IPS-18a (cell line): Measurements from ENCODE around the gene CLEC16A.
"Not testable (repeated sequence)": the region's sequence is repeated elsewhere in the genome, so short reads cannot be mapped to it uniquely, and the experiment has no call there.

Experiments
- H3K27ac ChIP-seq: one replicate; pipeline ENCODE4 v1.5.1; 2013; ENCODE audit warnings: low read length
- H3K27me3 ChIP-seq: one replicate; pipeline ENCODE4 v1.6.1; 2013; ENCODE audit warnings: mild to moderate bottlenecking, low read length; ENCODE audit not compliant: control insufficient read depth, insufficient read depth
- H3K36me3 ChIP-seq: one replicate; pipeline ENCODE4 v1.6.1; 2013; ENCODE audit warnings: low read depth, low read length; ENCODE audit not compliant: control insufficient read depth
- H3K4me1 ChIP-seq: one replicate; pipeline ENCODE4 v1.6.1; 2013; ENCODE audit warnings: low read depth, low read length; ENCODE audit not compliant: control insufficient read depth
- H3K4me3 ChIP-seq: one replicate; pipeline ENCODE4 v1.5.1; 2013; ENCODE audit warnings: low read length
- H3K9ac ChIP-seq: one replicate; pipeline ENCODE4 v1.6.1; 2013; ENCODE audit warnings: mild to moderate bottlenecking, low read length, moderate library complexity
- H3K9me3 ChIP-seq: one replicate; pipeline ENCODE4 v1.6.1; 2013; ENCODE audit warnings: low read depth, low read length; ENCODE audit not compliant: control insufficient read depth

CLEC16A gene

GRCh38 chr16:10918294-10919002 is 25.9 kb upstream of the CLEC16A start:
- Histone ChIP-seq H3K27me3 (no peaks in the 10 kb centered on the region), H3K4me1 (no peaks in the 10 kb centered on the region), H3K9ac (no peak overlapping the region), H3K9me3 (no peaks in the 10 kb centered on the region), H3K36me3 (no peaks in the 10 kb centered on the region), H3K27ac (no peak overlapping the region), H3K4me3 (peak overlapping the region; percentile 7)

GRCh38 chr16:10919003-10919351 is 25.4 kb upstream of the CLEC16A start:
- no peaks in the 10 kb centered on the region for H3K9me3 ChIP-seq
- no peaks in the 10 kb centered on the region for H3K27me3 ChIP-seq
- no peaks in the 10 kb centered on the region for H3K36me3 ChIP-seq
- H3K4me3 ChIP-seq = no peak overlapping the region
- no peaks in the 10 kb centered on the region for H3K4me1 ChIP-seq
- H3K27ac ChIP-seq = no peak overlapping the region
- no peak overlapping the region for H3K9ac ChIP-seq

- Histone ChIP-seq H3K27me3 (no peaks in the 10 kb centered on the region), H3K4me1 (no peaks in the 10 kb centered on the region), H3K36me3 (no peaks in the 10 kb centered on the region), H3K9me3 (no peaks in the 10 kb centered on the region), H3K4me3 (no peak overlapping the region), H3K9ac (no peak overlapping the region), H3K27ac (no peak overlapping the region)
These were observed 23.5 kb upstream of the CLEC16A start for GRCh38 chr16:10920726-10921427.

- Histone ChIP-seq H3K9ac (no peak overlapping the region), H3K27me3 (no peaks in the 10 kb centered on the region), H3K4me1 (no peaks in the 10 kb centered on the region), H3K9me3 (no peaks in the 10 kb centered on the region), H3K27ac (no peak overlapping the region), H3K36me3 (no peaks in the 10 kb centered on the region), H3K4me3 (no peak overlapping the region)
These were observed 22.6 kb upstream of the CLEC16A start for GRCh38 chr16:10921536-10922327.

- Histone ChIP-seq H3K27ac (no peak overlapping the region), H3K4me1 (no peaks in the 10 kb centered on the region), H3K27me3 (no peaks in the 10 kb centered on the region), H3K9me3 (no peaks in the 10 kb centered on the region), H3K4me3 (no peak overlapping the region), H3K9ac (no peak overlapping the region), H3K36me3 (peaks cover 5% of the 10 kb centered on the region)
These were observed 21.8 kb upstream of the CLEC16A start for GRCh38 chr16:10922328-10923145.

- H3K36me3 ChIP-seq = peaks cover 11% of the 10 kb centered on the region
- no peaks in the 10 kb centered on the region for H3K9me3 ChIP-seq
- no peaks in the 10 kb centered on the region for H3K27me3 ChIP-seq
- H3K9ac ChIP-seq = no peak overlapping the region
- H3K4me1 ChIP-seq = no peaks in the 10 kb centered on the region
- no peak overlapping the region for H3K27ac ChIP-seq
- H3K4me3 ChIP-seq = no peak overlapping the region
These were observed 21.2 kb upstream of the CLEC16A start for GRCh38 chr16:10923146-10923649.

- Histone ChIP-seq H3K9me3 (no peaks in the 10 kb centered on the region), H3K9ac (no peak overlapping the region), H3K27ac (no peak overlapping the region), H3K4me3 (no peak overlapping the region), H3K36me3 (peaks cover 15% of the 10 kb centered on the region), H3K4me1 (no peaks in the 10 kb centered on the region), H3K27me3 (no peaks in the 10 kb centered on the region)
These were observed 20.6 kb upstream of the CLEC16A start for GRCh38 chr16:10923650-10924214.

- H3K4me3 ChIP-seq, H3K9me3 ChIP-seq, H3K27ac ChIP-seq, H3K27me3 ChIP-seq, H3K9ac ChIP-seq, H3K4me1 ChIP-seq: not testable (repeated sequence)
- peaks cover 18% of the 10 kb centered on the region for H3K36me3 ChIP-seq
These were observed 19.1 kb upstream of the CLEC16A start for GRCh38 chr16:10925285-10925684.

- no peak overlapping the region for H3K4me3 ChIP-seq
- H3K27me3 ChIP-seq = no peaks in the 10 kb centered on the region
- H3K4me1 ChIP-seq = no peaks in the 10 kb centered on the region
- no peak overlapping the region for H3K27ac ChIP-seq
- H3K9me3 ChIP-seq = no peaks in the 10 kb centered on the region
- H3K9ac ChIP-seq = no peak overlapping the region
- peaks cover 18% of the 10 kb centered on the region for H3K36me3 ChIP-seq
These were observed 18.3 kb upstream of the CLEC16A start for GRCh38 chr16:10926094-10926493.

GRCh38 chr16:10926867-10927266 is 17.5 kb upstream of the CLEC16A start:
- H3K27ac ChIP-seq = no peak overlapping the region
- H3K9ac ChIP-seq = no peak overlapping the region
- H3K36me3 ChIP-seq = peaks cover 18% of the 10 kb centered on the region
- no peaks in the 10 kb centered on the region for H3K27me3 ChIP-seq
- no peak overlapping the region for H3K4me3 ChIP-seq
- H3K9me3 ChIP-seq = no peaks in the 10 kb centered on the region
- H3K4me1 ChIP-seq = no peaks in the 10 kb centered on the region
